Mucosa of descending colon (tissue), 3 donors: ENCODE data around the gene CXCR6. TPM values are rescaled to one million over a fixed set of nuclear protein-coding genes. Genes with fewer than 3 reads are reported as not detected.

Source experiments
- ATAC-seq: fragments of 200-7000 bp; cut with Tn5 transposase; one replicate; pipeline ENCODE4 v1.9.1; 2020; ENCODE audit warnings: mild to moderate bottlenecking, moderate library complexity
- DNase-seq, 3 donors: peaks; one replicate each; pipeline ENCODE4 v3.0.0-alpha.2; 2020
- H3K36me3 ChIP-seq: fragments of 200-600 bp; one replicate; pipeline ENCODE4 v1.8.0; 2021; ENCODE audit warnings: low read depth, mild to moderate bottlenecking
- H3K4me1 ChIP-seq: fragments of 200-600 bp; one replicate; pipeline ENCODE4 v1.8.0; 2021; ENCODE audit warnings: low read depth, mild to moderate bottlenecking
- H3K4me3 ChIP-seq: fragments of 200-600 bp; one replicate; pipeline ENCODE4 v1.8.0; 2021; ENCODE audit warnings: mild to moderate bottlenecking
- H3K9me3 ChIP-seq: fragments of 200-600 bp; one replicate; pipeline ENCODE4 v1.8.0; 2021; ENCODE audit warnings: mild to moderate bottlenecking
- CTCF ChIP-seq: fragments of 200-600 bp; IDR thresholded peaks from one replicate; pipeline ENCODE4 v1.8.0; 2022; ENCODE audit warnings: antibody characterized with exemption, mild to moderate bottlenecking
- intact Hi-C, 2 donors: fragments of 100-400 bp; cut with DNase I in 1 of 2; cut with micrococcal nuclease in 1 of 2; formaldehyde crosslinking; loops; one replicate each; pipeline versions ENCODE4 v1.11.0 to v1.11.1; 2022; cut with DNase I, micrococcal nuclease
- total RNA-seq, 3 donors: library from RNA; stranded (reverse); fragmentation: NEBNext Ultra II Directional in 2 of 3; extraction: Animal tissue kit (Norgen Biotek cat#: 25700) in 2 of 3; gene quantifications; one replicate each; pipeline versions ENCODE4 v1.2.1 to v1.2.4, GENCODE V29; 2021 to 2023
- donor health status: DM: no; HTN: no; CAD: no; lungs with moderate emphysema.
- donor health status: DM: no; HTN: no; CAD: no.
- donor health status: DM: no; HTN: yes; CAD: no.

Gene CXCR6
- total RNA-seq, 3 donors from 2014 or later = 1.5 to 3.6 (median 1.7) TPM

- Histone ChIP-seq H3K36me3 (peaks cover 2% of the 10 kb centered on the region), H3K4me1 (no peaks in the 10 kb centered on the region), H3K9me3 (no peaks in the 10 kb centered on the region), H3K4me3 (no peak overlapping the region)
- TF ChIP-seq CTCF = no peak
- ATAC-seq (no peak), DNase-seq (no peak)
- intact Hi-C loops = no loop called here
These were observed 9.2 kb downstream of the CXCR6 start for GRCh38 chr3:45952456-45952855.

- Histone ChIP-seq H3K36me3 (peaks cover 12% of the 10 kb centered on the region), H3K9me3 (no peaks in the 10 kb centered on the region), H3K4me3 (no peak overlapping the region), H3K4me1 (no peaks in the 10 kb centered on the region)
- ATAC-seq = no peak
- DNase-seq = no peak
- TF ChIP-seq CTCF = no peak
- intact Hi-C loops = no loop called here
These were observed 10.3 kb downstream of the CXCR6 start for GRCh38 chr3:45953536-45953935.

- Histone ChIP-seq H3K36me3 (peaks cover 12% of the 10 kb centered on the region), H3K4me3 (no peak overlapping the region), H3K4me1 (no peaks in the 10 kb centered on the region), H3K9me3 (no peaks in the 10 kb centered on the region)
- TF ChIP-seq CTCF = no peak
- DNase-seq = no peak
- ATAC-seq = no peak
- intact Hi-C loops = no loop called here
These were observed 11.0 kb downstream of the CXCR6 start for GRCh38 chr3:45954306-45954705.

- no peak for TF ChIP-seq CTCF
- ATAC-seq = no peak
- DNase-seq = no peak
- peaks cover 12% of the 10 kb centered on the region for H3K36me3 ChIP-seq
- H3K4me3 ChIP-seq = no peak overlapping the region
- no peaks in the 10 kb centered on the region for H3K4me1 ChIP-seq
- intact Hi-C loops = no loop called here
- H3K9me3 ChIP-seq = no peaks in the 10 kb centered on the region
These were observed 11.9 kb downstream of the CXCR6 start for GRCh38 chr3:45955017-45955647.

- Histone ChIP-seq H3K4me1 (no peaks in the 10 kb centered on the region), H3K9me3 (no peaks in the 10 kb centered on the region), H3K4me3 (no peak overlapping the region), H3K36me3 (peaks cover 12% of the 10 kb centered on the region)
- intact Hi-C loops = no loop called here
- no peak for TF ChIP-seq CTCF
- ATAC-seq = no peak
- DNase-seq = no peak
These were observed 12.4 kb downstream of the CXCR6 start for GRCh38 chr3:45955706-45956105.

GRCh38 chr3:45957586-45957985, 14.3 kb downstream of the CXCR6 start:
- TF ChIP-seq CTCF = no peak
- intact Hi-C loops = no loop called here
- peaks cover 15% of the 10 kb centered on the region for H3K36me3 ChIP-seq
- DNase-seq (no peak), ATAC-seq (no peak)
- H3K4me3 ChIP-seq = no peak overlapping the region
- no peaks in the 10 kb centered on the region for H3K4me1 ChIP-seq
- H3K9me3 ChIP-seq = no peaks in the 10 kb centered on the region
